ENCODE results near the gene PGR.

PGR gene

DNA sequence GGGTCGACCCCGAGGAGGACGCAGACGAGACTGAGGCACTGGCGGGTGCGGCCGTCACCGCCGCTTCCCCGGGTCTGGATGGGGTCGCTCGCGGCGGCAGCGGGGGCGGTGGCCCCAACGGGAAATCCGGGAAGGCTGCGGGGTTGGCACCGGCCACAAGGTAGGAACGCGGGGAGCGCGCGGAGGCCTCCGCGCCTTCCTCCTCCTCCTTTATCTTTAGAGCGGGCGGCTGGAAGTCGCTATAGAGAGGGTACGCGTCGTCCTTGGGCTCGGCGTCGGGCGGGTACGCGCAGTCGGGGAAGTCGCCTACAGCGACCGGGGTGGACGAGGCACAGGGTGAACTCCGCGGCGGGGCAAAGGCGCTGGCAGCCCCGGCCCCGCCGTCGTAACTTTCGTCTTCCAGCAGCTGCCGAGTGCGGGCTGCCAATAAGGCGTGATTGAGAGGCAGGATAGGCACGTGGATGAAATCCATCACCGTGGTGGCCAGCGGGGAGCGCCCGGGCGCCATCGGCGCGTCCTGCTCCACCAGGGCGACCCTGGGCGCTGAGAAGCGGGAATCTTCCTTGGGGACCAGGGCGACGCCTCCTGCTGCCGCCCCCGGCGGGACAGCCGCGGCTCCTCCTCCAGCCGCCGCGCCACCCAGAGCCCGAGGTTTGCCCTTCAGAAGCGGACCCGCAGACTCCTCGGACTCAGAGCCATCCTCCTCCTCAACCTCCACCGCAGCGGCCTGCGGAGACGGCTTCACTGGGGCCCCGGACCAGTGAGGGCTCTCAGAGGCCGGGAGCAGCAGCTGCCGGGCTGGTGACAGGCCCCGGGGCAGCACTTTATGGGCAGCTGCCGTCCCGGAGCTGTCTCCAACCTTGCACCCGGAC is 1.7 kb downstream of the PGR start:
- Histone ChIP-seq H3K9ac (ENCODE audit: insufficient read length) (no peak overlapping the region), H3K4me3 (peak overlapping the region; percentile 49)
- DNase-seq (ENCODE audit: low read depth, low spot score): no peak

DNA sequence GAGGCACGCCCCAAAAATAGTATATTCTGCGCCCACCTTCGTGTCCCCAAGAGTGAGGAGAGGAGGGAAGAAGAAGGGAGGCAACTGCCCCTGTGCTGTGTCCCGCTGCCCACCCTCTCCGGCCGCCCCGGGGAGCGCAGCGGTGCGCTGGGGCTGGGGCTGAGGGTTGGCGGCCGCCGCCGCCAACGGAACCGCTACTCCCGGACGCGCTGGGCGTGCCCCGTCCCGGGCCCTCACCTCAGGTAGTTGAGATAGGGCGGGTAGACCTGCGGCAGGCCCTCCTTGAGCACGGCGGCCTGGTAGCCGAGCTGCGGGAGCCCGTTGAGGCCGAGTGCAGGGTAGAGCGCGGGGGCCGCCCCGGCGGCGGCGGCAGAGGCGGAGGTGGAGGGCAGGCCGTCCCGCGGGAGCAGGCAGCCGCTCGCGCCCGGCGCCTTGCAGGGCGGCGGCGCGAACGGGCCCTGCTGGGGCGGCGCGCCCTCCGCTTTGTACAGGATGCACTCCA is 2.4 kb downstream of the PGR start:
- DNase-seq (ENCODE audit: low read depth, low spot score): no peak
- Histone ChIP-seq H3K27ac (no peak overlapping the region), H3K36me3 (ENCODE audit: insufficient read depth, low read length) (no peaks in the 10 kb centered on the region), H3K4me3 (peak overlapping the region; percentile 49), H3K9ac (ENCODE audit: insufficient read length) (no peak overlapping the region), H3K9me3 (ENCODE audit: low read depth, low read length) (no peaks in the 10 kb centered on the region)
- TF ChIP-seq EZH2 (IDR thresholded peaks at IDR 0.05): no peak
- TF ChIP-seq FOXP2 (optimal IDR thresholded peaks at IDR 0.05; ENCODE audit: control extremely low read depth, extremely low read length, insufficient read depth): no peak
- TF ChIP-seq POLR2AphosphoS5 (IDR thresholded peaks at IDR 0.05; ENCODE audit: borderline replicate concordance, low read depth, low read length): no peak

More for the DNA sequence above, 1.7 kb downstream of the PGR start:
- TF ChIP-seq FOXP2 (optimal IDR thresholded peaks at IDR 0.05; ENCODE audit: control extremely low read depth, extremely low read length, insufficient read depth) (no peak), POLR2AphosphoS5 (IDR thresholded peaks at IDR 0.05; ENCODE audit: borderline replicate concordance, low read depth, low read length) (no peak), EZH2 (IDR thresholded peaks at IDR 0.05) (peak; percentile 6)
- Histone ChIP-seq H3K27ac (no peak overlapping the region), H3K36me3 (ENCODE audit: insufficient read depth, low read length) (no peaks in the 10 kb centered on the region), H3K9me3 (ENCODE audit: low read depth, low read length) (no peaks in the 10 kb centered on the region)

DNA sequence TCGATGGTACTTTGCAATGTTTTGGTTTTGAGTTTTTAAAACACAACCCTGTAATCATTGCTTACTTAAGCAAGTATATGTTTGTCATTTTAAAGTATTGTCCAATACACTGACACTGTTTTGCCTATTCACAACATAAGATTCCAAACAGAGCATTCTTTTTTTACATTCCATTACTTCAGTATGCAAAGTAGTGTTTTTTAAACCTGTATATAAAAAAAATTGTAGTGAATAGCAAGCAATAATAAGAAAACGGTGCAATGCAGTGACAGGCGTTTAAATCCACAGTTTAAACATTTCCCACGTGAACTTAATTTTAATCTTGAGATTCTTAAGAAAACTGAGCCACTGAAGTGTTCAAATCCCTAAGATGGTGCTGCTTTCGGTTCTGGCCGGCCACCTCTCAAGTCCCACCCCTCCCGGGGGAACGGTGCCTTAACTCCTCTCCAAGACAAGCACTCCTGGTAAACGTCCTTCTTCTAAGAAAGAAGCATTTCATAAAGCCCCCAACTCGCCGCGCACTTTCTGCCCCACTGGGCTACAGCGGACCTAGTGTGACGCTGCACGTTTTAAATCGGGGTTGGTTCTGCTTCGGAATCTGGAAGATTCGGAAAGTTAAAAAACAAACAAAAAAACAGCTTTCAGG is 2.9 kb downstream of the PGR start:
- peak overlapping the region; percentile 49 for H3K4me3 ChIP-seq
- H3K27ac ChIP-seq: no peak overlapping the region
- no peak for DNase-seq (ENCODE audit: low read depth, low spot score)
- H3K36me3 ChIP-seq (ENCODE audit: insufficient read depth, low read length): no peaks in the 10 kb centered on the region
- no peak for TF ChIP-seq FOXP2 (optimal IDR thresholded peaks at IDR 0.05; ENCODE audit: control extremely low read depth, extremely low read length, insufficient read depth)
- peak; percentile 82 for TF ChIP-seq EZH2 (IDR thresholded peaks at IDR 0.05)
- no peak overlapping the region for H3K9ac ChIP-seq (ENCODE audit: insufficient read length)
- H3K9me3 ChIP-seq (ENCODE audit: low read depth, low read length): no peaks in the 10 kb centered on the region

DNA sequence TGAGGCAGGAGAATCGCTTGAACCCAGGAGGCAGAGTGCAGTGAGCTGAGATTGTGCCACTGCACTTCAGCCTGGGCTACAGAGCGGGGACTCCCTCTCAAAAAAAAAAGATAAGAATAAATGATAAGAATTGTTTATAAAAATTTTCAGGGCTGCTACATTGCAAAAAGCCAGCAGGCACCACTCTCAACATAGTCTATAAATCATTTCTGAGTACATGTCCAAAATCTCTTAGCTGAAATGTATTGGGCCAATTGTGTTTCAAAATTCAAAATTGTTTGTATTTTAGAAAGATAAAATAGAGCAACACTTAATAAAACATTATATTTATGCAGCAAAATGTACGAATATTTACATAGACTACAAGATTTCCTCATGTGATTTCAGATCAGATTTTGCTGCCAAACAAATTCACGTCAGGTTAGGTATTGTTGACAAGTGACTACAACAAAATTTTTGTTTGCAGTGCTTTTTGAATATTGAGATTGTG is 13.9 kb downstream of the PGR start:
- TF ChIP-seq EZH2 (IDR thresholded peaks at IDR 0.05) (no peak), POLR2AphosphoS5 (IDR thresholded peaks at IDR 0.05; ENCODE audit: borderline replicate concordance, low read depth, low read length) (no peak), FOXP2 (optimal IDR thresholded peaks at IDR 0.05; ENCODE audit: control extremely low read depth, extremely low read length, insufficient read depth) (no peak)
- Histone ChIP-seq H3K9me3 (ENCODE audit: low read depth, low read length) (no peaks in the 10 kb centered on the region), H3K4me3 (no peak overlapping the region), H3K27ac (no peak overlapping the region), H3K9ac (ENCODE audit: insufficient read length) (no peak overlapping the region), H3K36me3 (ENCODE audit: insufficient read depth, low read length) (no peaks in the 10 kb centered on the region)
- DNase-seq (ENCODE audit: low read depth, low spot score): no peak

DNA sequence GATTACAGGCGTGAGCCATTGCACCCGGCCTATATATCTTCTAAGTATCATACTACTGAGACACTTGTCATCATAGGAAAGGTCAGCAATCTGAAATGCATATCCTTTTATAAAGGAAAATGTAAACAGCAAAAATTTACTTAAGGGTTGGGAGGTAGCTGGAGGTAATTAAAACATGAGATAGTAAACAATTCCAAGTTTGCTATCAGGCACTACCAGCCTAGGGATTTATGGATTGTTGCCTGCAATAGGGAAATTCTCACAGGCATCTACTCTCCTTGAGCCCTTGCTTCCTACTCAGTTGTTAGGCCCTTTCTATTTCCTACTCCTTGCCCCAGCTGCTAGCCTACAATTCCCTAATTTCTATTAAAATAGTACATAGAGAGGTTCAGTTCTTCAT is 16.1 kb downstream of the PGR start:
- Histone ChIP-seq H3K36me3 (ENCODE audit: insufficient read depth, low read length) (no peaks in the 10 kb centered on the region), H3K4me3 (no peak overlapping the region), H3K9me3 (ENCODE audit: low read depth, low read length) (no peaks in the 10 kb centered on the region), H3K27ac (no peak overlapping the region), H3K9ac (ENCODE audit: insufficient read length) (no peak overlapping the region)
- no peak for DNase-seq (ENCODE audit: low read depth, low spot score)
- TF ChIP-seq FOXP2 (optimal IDR thresholded peaks at IDR 0.05; ENCODE audit: control extremely low read depth, extremely low read length, insufficient read depth): no peak
- no peak for TF ChIP-seq EZH2 (IDR thresholded peaks at IDR 0.05)
- TF ChIP-seq POLR2AphosphoS5 (IDR thresholded peaks at IDR 0.05; ENCODE audit: borderline replicate concordance, low read depth, low read length): no peak

DNA sequence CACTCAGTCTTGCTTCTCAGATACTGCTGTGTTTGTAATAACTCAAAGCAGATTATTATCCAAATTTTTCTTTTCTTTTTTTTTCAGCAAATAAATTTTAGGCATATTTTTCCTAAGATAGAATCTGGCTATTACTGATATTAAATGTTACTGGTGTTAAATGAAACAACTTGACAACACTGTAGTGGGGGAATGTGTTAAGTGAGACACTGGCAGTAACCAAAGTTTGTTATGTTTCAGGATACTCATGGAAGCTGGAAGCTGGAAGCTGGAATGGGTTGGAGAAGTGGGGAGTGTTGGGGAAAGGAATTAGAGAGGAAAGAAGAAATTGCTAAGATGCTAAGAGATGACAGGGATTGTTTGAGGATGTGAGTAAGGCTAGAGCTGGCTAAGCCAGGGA is 24.9 kb downstream of the PGR start:
- H3K9me3 ChIP-seq (ENCODE audit: low read depth, low read length): no peaks in the 10 kb centered on the region
- H3K27ac ChIP-seq: no peak overlapping the region
- no peak overlapping the region for H3K9ac ChIP-seq (ENCODE audit: insufficient read length)
- H3K36me3 ChIP-seq (ENCODE audit: insufficient read depth, low read length): no peaks in the 10 kb centered on the region
- no peak for TF ChIP-seq EZH2 (IDR thresholded peaks at IDR 0.05)
- TF ChIP-seq FOXP2 (optimal IDR thresholded peaks at IDR 0.05; ENCODE audit: control extremely low read depth, extremely low read length, insufficient read depth): no peak
- no peak for TF ChIP-seq POLR2AphosphoS5 (IDR thresholded peaks at IDR 0.05; ENCODE audit: borderline replicate concordance, low read depth, low read length)
- no peak for DNase-seq (ENCODE audit: low read depth, low spot score)
- no peak overlapping the region for H3K4me3 ChIP-seq

DNA sequence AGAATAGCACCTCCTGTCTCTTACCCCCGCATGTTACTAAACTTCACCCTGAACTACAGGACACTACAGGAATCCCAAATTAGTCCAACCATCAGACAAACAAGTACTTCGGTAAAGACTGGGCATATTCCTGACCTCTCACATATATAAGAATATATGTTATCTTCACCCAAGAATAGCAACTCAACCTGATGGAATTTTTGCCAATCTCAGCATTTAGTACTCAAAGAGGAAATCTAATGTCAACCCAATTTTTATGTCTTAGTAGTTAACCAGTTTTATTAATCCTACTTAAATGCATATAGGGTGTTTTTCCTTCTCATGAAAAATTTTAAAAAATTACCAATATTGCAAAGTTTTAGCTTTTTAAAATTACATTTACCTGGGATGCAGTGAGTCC is 26.2 kb downstream of the PGR start:
- Histone ChIP-seq H3K9me3 (ENCODE audit: low read depth, low read length) (no peaks in the 10 kb centered on the region), H3K36me3 (ENCODE audit: insufficient read depth, low read length) (no peaks in the 10 kb centered on the region), H3K27ac (no peak overlapping the region), H3K9ac (ENCODE audit: insufficient read length) (no peak overlapping the region), H3K4me3 (no peak overlapping the region)
- TF ChIP-seq FOXP2 (optimal IDR thresholded peaks at IDR 0.05; ENCODE audit: control extremely low read depth, extremely low read length, insufficient read depth): no peak
- TF ChIP-seq EZH2 (IDR thresholded peaks at IDR 0.05): no peak
- no peak for TF ChIP-seq POLR2AphosphoS5 (IDR thresholded peaks at IDR 0.05; ENCODE audit: borderline replicate concordance, low read depth, low read length)
- DNase-seq (ENCODE audit: low read depth, low spot score): no peak

DNA sequence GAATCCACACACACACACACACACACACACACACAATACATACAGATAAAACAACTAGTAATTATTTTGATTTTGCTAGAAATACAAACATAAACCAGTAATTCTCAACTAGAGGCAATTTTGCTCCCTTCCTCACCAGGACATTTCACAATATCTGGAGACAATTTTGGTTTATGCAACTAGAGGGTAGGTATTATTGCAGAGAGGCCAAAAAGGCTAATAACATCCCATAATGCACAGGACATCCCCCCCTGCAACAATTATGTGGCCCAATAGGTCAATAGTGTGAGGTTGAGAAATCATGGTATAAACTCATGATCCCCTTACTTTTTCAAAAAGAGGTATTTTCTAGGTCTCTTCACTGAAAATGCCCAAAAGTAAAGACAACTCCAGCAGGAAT is 29.0 kb downstream of the PGR start:
- Histone ChIP-seq H3K27ac (no peak overlapping the region), H3K4me3 (no peak overlapping the region), H3K9ac (ENCODE audit: insufficient read length) (no peak overlapping the region), H3K9me3 (ENCODE audit: low read depth, low read length) (no peaks in the 10 kb centered on the region), H3K36me3 (ENCODE audit: insufficient read depth, low read length) (no peaks in the 10 kb centered on the region)
- no peak for DNase-seq (ENCODE audit: low read depth, low spot score)
- TF ChIP-seq FOXP2 (optimal IDR thresholded peaks at IDR 0.05; ENCODE audit: control extremely low read depth, extremely low read length, insufficient read depth): no peak
- TF ChIP-seq EZH2 (IDR thresholded peaks at IDR 0.05): no peak
- TF ChIP-seq POLR2AphosphoS5 (IDR thresholded peaks at IDR 0.05; ENCODE audit: borderline replicate concordance, low read depth, low read length): no peak
